GM18870 (cell line): ENCODE data around the gene PDE6B.

Experiments used
- ATAC-seq: cut with Tn5 transposase; IDR thresholded peaks from one replicate; pipeline ENCODE4 v1.9.1; 2021; ENCODE audit warnings: moderate library complexity; ENCODE audit not compliant: unreplicated experiment

Gene PDE6B

GRCh38 chr4:600850-601515 is 24.4 kb upstream of the PDE6B start:
- no peak for ATAC-seq

GRCh38 chr4:601612-602558 is 23.5 kb upstream of the PDE6B start:
- no peak for ATAC-seq

GRCh38 chr4:602559-602942 is 22.8 kb upstream of the PDE6B start:
- no peak for ATAC-seq

GRCh38 chr4:604131-604530 is 21.2 kb upstream of the PDE6B start:
- no peak for ATAC-seq

GRCh38 chr4:605702-606425 is 19.5 kb upstream of the PDE6B start:
- no peak for ATAC-seq

GRCh38 chr4:608236-608635 is 17.1 kb upstream of the PDE6B start:
- ATAC-seq, result no peak

GRCh38 chr4:609400-610050 is 15.8 kb upstream of the PDE6B start:
- ATAC-seq, result no peak

- no peak for ATAC-seq
These were observed 14.7 kb upstream of the PDE6B start for GRCh38 chr4:610411-611261.

GRCh38 chr4:612052-612748 is 13.2 kb upstream of the PDE6B start:
- ATAC-seq, result no peak

- ATAC-seq, result no peak
These were observed 12.6 kb upstream of the PDE6B start for GRCh38 chr4:612749-613125.

GRCh38 chr4:613126-613525 is 12.2 kb upstream of the PDE6B start:
- ATAC-seq, result no peak

- ATAC-seq, result no peak
These were observed 9.3 kb upstream of the PDE6B start for GRCh38 chr4:616091-616490.

GRCh38 chr4:616911-617643 is 8.3 kb upstream of the PDE6B start:
- no peak for ATAC-seq

- ATAC-seq, result no peak
These were observed 7.4 kb upstream of the PDE6B start for GRCh38 chr4:617644-618641.

- ATAC-seq, result no peak
These were observed 5.2 kb upstream of the PDE6B start for GRCh38 chr4:620201-620600.

GRCh38 chr4:620851-621261 is 4.5 kb upstream of the PDE6B start:
- no peak for ATAC-seq

GRCh38 chr4:621296-622070 is 3.9 kb upstream of the PDE6B start:
- ATAC-seq, result no peak
